ENCODE data around the gene SHPK.

- TF ChIP-seq CTCF (IDR thresholded peaks at IDR 0.05) = no peak
- TF ChIP-seq POLR2A (IDR thresholded peaks at IDR 0.05) = no peak
Measured at GRCh38 chr17:3565143-3565542, 70.9 kb downstream of the SHPK start.

All from adrenal gland (tissue), 5 donors.